ENCODE data around the gene LRRC7. TPM values are rescaled to one million over a fixed set of nuclear protein-coding genes. Genes with fewer than 3 reads are reported as not detected.

Gene LRRC7
- total RNA-seq, 2 donors from 2014 or later: not detected

DNA sequence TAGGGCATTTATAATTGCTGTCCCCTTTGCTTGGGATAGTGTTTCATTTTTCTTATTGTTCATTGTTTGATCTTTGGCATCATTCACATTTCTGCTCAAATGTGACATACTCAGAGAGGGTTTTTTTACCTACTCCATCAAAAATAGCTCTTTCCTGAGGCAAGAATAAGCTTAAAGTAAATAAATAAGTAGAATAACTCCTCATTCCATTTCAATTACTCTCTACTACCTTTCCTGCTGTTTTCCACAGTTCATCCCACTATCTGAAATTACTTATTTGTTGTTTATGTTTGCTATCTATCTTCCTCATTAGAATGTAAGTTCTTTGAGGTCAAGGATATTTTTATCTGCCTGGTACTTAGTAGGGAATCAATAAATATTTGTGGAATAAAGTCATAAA lies 517.8 kb downstream of the LRRC7 start:
- Mint-ChIP-seq H3K4me1 (ENCODE audit: low read depth in 2 of 2) (peaks cover 4 to 5% of the 10 kb centered on the region in 2 donors), H3K27ac (no peak overlapping the region), H3K36me3 (no peaks in the 10 kb centered on the region), H3K4me3 (no peak overlapping the region), H3K9me3 (peaks cover 16% of the 10 kb centered on the region), H3K27me3 (peaks cover 0 to 7% of the 10 kb centered on the region in 2 donors)
- no peak for ATAC-seq
- no peak for DNase-seq (ENCODE audit: low spot score)

DNA sequence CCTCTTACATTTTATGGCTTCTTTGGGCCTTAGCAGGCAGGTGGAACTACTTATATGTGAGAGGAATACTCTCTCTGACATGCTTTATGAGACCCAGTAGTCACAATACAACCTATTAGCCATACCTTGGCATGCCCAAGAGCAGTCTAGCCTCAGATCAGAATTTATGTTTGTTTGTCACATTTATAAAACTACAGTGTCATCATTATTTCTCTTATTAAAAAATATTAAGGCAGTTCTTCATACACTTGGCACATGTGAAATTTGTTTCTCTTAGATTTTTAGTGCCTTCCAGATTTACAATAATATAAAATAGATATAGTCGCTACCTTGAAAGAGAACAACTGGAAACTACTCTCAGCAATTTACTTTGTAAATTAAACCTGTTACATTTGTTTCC lies 519.2 kb downstream of the LRRC7 start:
- H3K4me3 Mint-ChIP-seq: no peak overlapping the region
- no peak overlapping the region for H3K27ac Mint-ChIP-seq
- no peaks in the 10 kb centered on the region for H3K36me3 Mint-ChIP-seq
- no peak for ATAC-seq
- peaks cover 4 to 5% of the 10 kb centered on the region in 2 donors for H3K4me1 Mint-ChIP-seq (ENCODE audit: low read depth in 2 of 2)
- DNase-seq (ENCODE audit: low spot score): no peak
- peaks cover 16% of the 10 kb centered on the region for H3K9me3 Mint-ChIP-seq
- peaks cover 0 to 7% of the 10 kb centered on the region in 2 donors for H3K27me3 Mint-ChIP-seq

DNA sequence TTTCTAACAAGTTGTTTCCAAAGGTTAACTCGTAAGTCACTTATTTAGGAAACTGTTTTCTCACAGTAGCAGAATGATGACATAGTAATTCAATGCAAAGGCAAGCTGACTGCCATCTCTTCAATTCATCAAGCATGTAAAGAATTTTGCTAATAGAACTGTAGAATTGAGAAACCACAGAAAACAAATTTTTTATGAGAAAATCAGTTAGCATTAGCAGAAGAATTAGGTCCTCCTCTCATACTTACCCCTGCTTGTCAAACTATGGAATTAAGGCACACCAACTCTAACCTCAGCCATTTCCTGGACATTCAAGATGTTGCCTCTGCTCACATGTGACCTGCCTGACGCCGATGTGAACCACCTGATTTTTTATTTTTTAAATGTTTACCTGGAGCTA lies 522.4 kb downstream of the LRRC7 start:
- DNase-seq (ENCODE audit: low spot score) (no peak), ATAC-seq (no peak)
- Mint-ChIP-seq H3K27ac (no peak overlapping the region), H3K36me3 (no peaks in the 10 kb centered on the region), H3K9me3 (peaks cover 10% of the 10 kb centered on the region), H3K4me3 (no peak overlapping the region), H3K4me1 (ENCODE audit: low read depth in 2 of 2) (no peaks in the 10 kb centered on the region), H3K27me3 (peaks cover 0 to 7% of the 10 kb centered on the region in 2 donors)

DNA sequence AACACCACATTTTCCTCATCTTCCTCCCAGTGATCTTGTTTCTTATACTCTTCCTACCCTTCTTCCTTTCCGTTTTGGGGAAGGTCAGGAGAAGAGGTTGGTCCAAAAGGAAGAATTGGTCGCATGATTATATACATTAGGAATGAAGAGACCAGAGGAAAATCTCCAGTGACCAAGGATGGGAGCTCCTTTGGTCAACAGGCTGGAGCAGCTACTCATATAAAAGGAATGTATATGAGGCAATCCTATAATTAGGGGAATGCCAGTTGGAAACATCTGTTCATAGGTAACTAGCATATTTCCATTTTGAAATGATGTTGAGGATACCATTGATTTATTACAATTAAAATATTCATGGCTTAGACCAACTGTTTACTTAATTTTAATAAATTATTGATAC lies 523.2 kb downstream of the LRRC7 start:
- no peak overlapping the region for H3K4me3 Mint-ChIP-seq
- H3K36me3 Mint-ChIP-seq: no peaks in the 10 kb centered on the region
- no peak overlapping the region for H3K27ac Mint-ChIP-seq
- DNase-seq (ENCODE audit: low spot score) (no peak), ATAC-seq (no peak)
- H3K4me1 Mint-ChIP-seq (ENCODE audit: low read depth in 2 of 2): no peaks in the 10 kb centered on the region
- H3K9me3 Mint-ChIP-seq: peaks cover 4% of the 10 kb centered on the region
- H3K27me3 Mint-ChIP-seq: peaks cover 0 to 7% of the 10 kb centered on the region in 2 donors

DNA sequence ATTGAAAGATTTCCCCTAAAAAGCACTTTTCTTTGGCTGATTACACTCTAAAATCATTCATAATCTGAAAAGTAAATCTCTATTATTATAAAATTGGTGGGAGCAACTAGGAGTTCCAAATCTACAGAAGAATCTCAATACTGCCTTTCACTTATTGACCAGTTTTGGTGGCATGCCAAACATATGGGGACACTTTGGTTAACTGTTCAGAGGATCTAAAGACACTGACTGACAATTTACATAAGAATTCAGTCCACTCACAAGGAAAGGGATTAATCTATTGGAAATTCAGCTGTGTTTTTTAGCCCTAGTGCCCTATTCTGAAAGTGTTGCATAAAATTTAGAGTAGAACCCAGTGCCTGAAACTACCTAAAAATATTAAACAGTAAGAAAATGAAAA lies 524.1 kb downstream of the LRRC7 start:
- no peak for ATAC-seq
- peaks cover 4% of the 10 kb centered on the region for H3K9me3 Mint-ChIP-seq
- H3K27ac Mint-ChIP-seq: no peak overlapping the region
- no peaks in the 10 kb centered on the region for H3K4me1 Mint-ChIP-seq (ENCODE audit: low read depth in 2 of 2)
- no peaks in the 10 kb centered on the region for H3K36me3 Mint-ChIP-seq
- peaks cover 0 to 7% of the 10 kb centered on the region in 2 donors for H3K27me3 Mint-ChIP-seq
- no peak for DNase-seq (ENCODE audit: low spot score)
- no peak overlapping the region for H3K4me3 Mint-ChIP-seq

DNA sequence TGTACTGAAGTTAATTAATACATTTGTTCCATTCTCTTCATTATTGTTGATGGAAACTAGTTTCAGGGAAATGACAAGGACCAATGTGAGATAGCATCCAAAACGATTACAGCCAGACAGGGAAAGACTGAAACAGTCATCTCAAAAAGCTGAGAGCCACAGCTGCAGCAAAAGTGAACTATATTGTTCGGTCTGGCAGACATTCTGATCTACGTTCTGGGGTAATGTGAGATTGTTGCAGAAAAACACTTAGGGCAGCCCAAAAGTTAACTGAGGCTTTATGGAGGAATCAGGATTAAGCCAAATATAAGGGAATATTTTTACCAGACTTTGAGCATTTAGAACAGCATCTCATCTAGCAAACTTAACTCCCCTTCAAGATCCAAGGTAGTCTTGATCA lies 524.8 kb downstream of the LRRC7 start:
- Mint-ChIP-seq H3K4me1 (ENCODE audit: low read depth in 2 of 2) (no peaks in the 10 kb centered on the region), H3K27ac (no peak overlapping the region), H3K36me3 (no peaks in the 10 kb centered on the region), H3K9me3 (peaks cover 4% of the 10 kb centered on the region), H3K4me3 (no peak overlapping the region), H3K27me3 (peaks cover 0 to 7% of the 10 kb centered on the region in 2 donors)
- ATAC-seq (no peak), DNase-seq (ENCODE audit: low spot score) (no peak)

DNA sequence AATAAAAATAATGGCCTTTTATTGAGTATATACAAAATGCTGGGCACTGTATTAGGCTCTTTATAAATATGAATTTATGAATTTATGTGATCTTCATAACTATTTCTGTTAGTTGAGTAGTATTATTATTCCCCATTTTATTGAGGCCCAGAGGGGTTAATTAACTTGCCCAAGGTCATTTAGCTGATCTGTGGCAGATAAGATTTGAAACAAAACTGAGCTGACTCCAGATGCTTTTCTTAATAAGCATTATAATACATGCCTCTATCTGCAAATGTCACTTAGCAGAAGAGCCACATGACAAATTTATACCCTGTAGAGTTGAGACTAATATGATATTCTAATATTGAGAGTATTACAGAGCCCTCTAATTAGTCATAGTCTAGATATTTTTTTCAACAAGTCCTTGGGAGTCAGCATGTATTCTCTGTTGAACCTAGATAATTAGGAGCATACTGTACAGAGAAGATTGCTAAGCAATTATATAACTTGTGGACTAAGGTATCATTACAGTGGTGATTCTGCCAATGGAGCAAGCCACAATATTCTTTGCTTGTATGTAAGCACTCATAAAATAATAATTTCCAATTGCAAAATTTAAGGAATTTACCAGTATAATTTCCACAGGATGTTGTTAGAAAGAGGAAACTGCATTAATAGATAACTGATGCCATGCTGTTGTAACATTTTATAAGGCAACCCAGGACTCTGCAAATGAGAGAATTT lies 525.7 kb downstream of the LRRC7 start:
- H3K9me3 Mint-ChIP-seq: peaks cover 4% of the 10 kb centered on the region
- H3K36me3 Mint-ChIP-seq: no peaks in the 10 kb centered on the region
- DNase-seq (ENCODE audit: low spot score) (no peak), ATAC-seq (no peak)
- peaks cover 0 to 7% of the 10 kb centered on the region in 2 donors for H3K27me3 Mint-ChIP-seq
- no peak overlapping the region for H3K27ac Mint-ChIP-seq
- no peaks in the 10 kb centered on the region for H3K4me1 Mint-ChIP-seq (ENCODE audit: low read depth in 2 of 2)
- no peak overlapping the region for H3K4me3 Mint-ChIP-seq

DNA sequence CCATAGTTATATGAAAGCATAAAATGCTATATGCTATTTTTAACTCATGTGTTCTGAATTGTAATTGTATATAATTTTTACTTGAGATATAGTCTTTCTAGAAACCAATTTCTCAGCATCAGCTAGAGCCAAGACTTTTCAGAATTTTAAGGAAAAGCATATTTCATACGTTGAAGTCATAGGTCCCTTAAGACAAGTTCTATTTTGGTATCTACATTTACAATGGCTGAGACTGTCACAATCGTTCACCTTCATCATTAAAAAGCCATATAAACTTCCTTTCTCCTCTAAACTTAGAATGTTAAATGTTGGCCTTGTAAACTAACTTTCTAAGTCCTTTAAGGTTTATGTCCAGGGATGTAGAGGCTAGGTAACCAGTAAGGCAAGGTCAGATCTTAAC lies 533.5 kb downstream of the LRRC7 start:
- H3K9me3 Mint-ChIP-seq: no peaks in the 10 kb centered on the region
- H3K27ac Mint-ChIP-seq: no peak overlapping the region
- DNase-seq (ENCODE audit: low spot score): no peak
- H3K4me1 Mint-ChIP-seq (ENCODE audit: low read depth in 2 of 2): no peaks in the 10 kb centered on the region
- no peak overlapping the region for H3K4me3 Mint-ChIP-seq
- no peaks in the 10 kb centered on the region for H3K27me3 Mint-ChIP-seq
- H3K36me3 Mint-ChIP-seq: no peaks in the 10 kb centered on the region
- ATAC-seq: no peak

DNA sequence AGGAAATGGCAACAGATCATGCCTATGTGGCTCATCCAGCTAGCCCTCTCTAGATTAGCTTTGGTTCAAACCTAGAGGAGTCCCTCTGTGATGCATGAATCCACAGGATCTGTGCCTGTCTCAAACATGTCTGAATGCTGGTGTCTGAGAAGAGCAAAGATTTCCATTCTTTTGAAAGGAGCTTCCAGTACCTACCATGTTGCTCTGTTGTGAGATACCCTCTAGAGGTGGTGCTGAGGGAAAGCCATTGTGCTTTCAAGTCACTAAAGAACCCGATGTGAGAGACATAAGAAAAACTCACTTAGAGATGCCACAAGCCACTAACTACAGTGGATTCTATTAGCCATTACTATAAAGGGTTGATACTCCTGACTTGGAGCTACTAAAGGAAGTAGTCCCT lies 534.1 kb downstream of the LRRC7 start:
- H3K9me3 Mint-ChIP-seq: no peaks in the 10 kb centered on the region
- H3K27ac Mint-ChIP-seq: no peak overlapping the region
- H3K4me1 Mint-ChIP-seq (ENCODE audit: low read depth in 2 of 2): no peaks in the 10 kb centered on the region
- no peaks in the 10 kb centered on the region for H3K36me3 Mint-ChIP-seq
- H3K4me3 Mint-ChIP-seq: no peak overlapping the region
- no peak for ATAC-seq
- DNase-seq (ENCODE audit: low spot score): no peak
- H3K27me3 Mint-ChIP-seq: no peaks in the 10 kb centered on the region

DNA sequence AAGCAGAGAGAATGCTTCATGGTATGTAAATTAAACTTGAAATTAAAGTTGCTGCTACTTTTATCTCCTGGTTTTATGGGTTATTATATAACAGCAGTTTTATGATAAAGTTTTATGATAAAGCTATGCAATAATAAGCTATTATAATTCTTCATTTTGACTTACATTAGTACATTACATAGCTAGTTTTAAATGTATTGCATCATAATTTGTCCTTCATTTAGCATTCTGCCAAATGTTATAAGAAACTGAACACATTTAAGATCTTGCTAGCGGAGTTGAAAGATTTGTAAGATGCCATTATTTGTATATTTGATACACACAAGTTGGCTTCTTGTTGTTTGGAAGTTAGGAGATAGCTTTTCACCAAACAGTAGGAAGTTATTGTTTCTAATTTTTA lies 536.0 kb downstream of the LRRC7 start:
- Mint-ChIP-seq H3K4me1 (ENCODE audit: low read depth in 2 of 2) (no peaks in the 10 kb centered on the region), H3K9me3 (no peaks in the 10 kb centered on the region), H3K27me3 (no peaks in the 10 kb centered on the region), H3K4me3 (no peak overlapping the region), H3K27ac (no peak overlapping the region), H3K36me3 (no peaks in the 10 kb centered on the region)
- DNase-seq (ENCODE audit: low spot score) (no peak), ATAC-seq (no peak)

DNA sequence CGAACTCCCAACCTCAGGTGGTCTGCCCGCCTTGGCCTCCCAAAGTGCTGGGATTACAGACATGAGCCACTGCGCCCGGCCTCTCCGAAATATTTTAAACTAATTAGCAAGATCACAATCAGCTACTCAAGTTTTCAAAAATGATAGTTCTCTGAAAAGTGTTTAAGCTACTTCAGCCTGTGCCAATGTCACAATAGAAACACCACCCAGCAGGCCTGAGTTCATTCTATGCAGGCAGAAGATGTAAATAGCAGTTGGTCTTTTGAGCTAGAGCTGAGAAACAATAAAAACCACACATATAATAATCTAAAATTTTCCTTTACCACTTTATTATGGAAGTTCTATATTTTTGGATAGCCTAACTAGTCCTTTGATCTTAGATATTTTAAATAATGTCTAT lies 541.5 kb downstream of the LRRC7 start:
- H3K27ac Mint-ChIP-seq: no peak overlapping the region
- peaks cover 7 to 12% of the 10 kb centered on the region in 2 donors for H3K27me3 Mint-ChIP-seq
- no peaks in the 10 kb centered on the region for H3K4me1 Mint-ChIP-seq (ENCODE audit: low read depth in 2 of 2)
- ATAC-seq (no peak), DNase-seq (ENCODE audit: low spot score) (no peak)
- no peaks in the 10 kb centered on the region for H3K9me3 Mint-ChIP-seq
- H3K36me3 Mint-ChIP-seq: no peaks in the 10 kb centered on the region
- H3K4me3 Mint-ChIP-seq: no peak overlapping the region

DNA sequence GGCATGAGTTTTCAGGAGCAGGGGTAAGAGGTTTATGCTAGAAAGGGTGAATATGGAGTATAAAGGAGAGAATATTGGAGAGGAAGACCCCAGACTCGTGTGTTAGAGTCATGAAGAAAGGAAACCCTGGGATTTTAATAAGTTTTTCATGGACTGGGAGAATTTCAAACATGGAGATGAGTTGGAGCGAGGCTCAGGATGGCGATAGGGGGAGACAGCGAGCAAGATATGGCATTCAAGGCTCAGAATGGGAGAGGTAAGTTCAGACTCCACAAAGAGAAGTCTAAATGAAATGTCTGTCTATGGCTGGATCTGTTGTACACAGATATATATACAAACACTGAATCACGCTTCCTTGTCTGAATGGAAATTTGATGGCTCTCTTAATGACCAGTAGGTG lies 545.1 kb downstream of the LRRC7 start:
- DNase-seq (ENCODE audit: low spot score) (no peak), ATAC-seq (no peak)
- no peak overlapping the region for H3K27ac Mint-ChIP-seq
- no peaks in the 10 kb centered on the region for H3K36me3 Mint-ChIP-seq
- peaks cover 7 to 18% of the 10 kb centered on the region in 2 donors for H3K27me3 Mint-ChIP-seq
- H3K9me3 Mint-ChIP-seq: no peaks in the 10 kb centered on the region
- H3K4me3 Mint-ChIP-seq: no peak overlapping the region
- no peaks in the 10 kb centered on the region for H3K4me1 Mint-ChIP-seq (ENCODE audit: low read depth in 2 of 2)

DNA sequence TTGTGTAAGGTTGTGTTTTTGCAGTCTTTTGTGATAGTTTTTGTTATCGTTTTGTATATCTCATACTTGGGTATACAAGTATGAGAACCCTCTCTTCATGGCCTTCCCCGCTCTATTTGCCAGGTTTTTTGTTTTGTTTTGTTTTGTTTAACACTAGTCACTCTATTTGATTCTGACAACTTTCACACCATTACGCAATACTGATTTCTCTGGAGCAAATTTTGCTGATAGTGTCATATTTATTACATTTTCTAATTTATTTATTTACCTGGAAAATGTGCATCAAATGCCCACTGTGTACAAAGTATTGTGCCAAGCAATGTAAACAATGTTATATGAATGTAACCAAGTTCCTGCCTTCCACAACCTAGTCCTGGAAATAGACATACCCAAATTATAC lies 547.6 kb downstream of the LRRC7 start:
- no peak overlapping the region for H3K27ac Mint-ChIP-seq
- H3K4me1 Mint-ChIP-seq (ENCODE audit: low read depth in 2 of 2): no peaks in the 10 kb centered on the region
- no peaks in the 10 kb centered on the region for H3K9me3 Mint-ChIP-seq
- H3K36me3 Mint-ChIP-seq: no peaks in the 10 kb centered on the region
- no peak overlapping the region for H3K4me3 Mint-ChIP-seq
- ATAC-seq: no peak
- peaks cover 10 to 24% of the 10 kb centered on the region in 2 donors for H3K27me3 Mint-ChIP-seq
- DNase-seq (ENCODE audit: low spot score): no peak

DNA sequence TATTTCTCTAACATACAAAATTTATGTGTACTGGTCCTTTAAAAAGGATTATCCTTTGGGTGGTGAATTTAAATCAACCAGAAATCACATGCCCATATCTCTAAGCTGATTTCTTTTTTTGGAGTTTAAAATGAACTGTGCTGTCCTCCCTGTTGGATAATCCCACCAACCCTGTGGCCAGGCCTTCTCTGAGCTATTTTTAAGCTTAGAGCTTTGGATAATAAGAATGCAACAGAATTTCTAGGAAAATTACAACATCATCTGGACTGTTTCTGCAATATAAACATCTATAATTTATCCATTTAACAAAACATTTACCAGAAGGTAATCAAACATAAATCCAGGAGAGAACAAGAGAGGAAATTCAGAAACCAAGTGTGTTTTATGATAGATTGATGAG lies 549.3 kb downstream of the LRRC7 start:
- no peak overlapping the region for H3K4me3 Mint-ChIP-seq
- ATAC-seq: no peak
- peaks cover 10 to 22% of the 10 kb centered on the region in 2 donors for H3K27me3 Mint-ChIP-seq
- H3K27ac Mint-ChIP-seq: no peak overlapping the region
- no peaks in the 10 kb centered on the region for H3K4me1 Mint-ChIP-seq (ENCODE audit: low read depth in 2 of 2)
- DNase-seq (ENCODE audit: low spot score): no peak
- H3K9me3 Mint-ChIP-seq: no peaks in the 10 kb centered on the region
- no peaks in the 10 kb centered on the region for H3K36me3 Mint-ChIP-seq

DNA sequence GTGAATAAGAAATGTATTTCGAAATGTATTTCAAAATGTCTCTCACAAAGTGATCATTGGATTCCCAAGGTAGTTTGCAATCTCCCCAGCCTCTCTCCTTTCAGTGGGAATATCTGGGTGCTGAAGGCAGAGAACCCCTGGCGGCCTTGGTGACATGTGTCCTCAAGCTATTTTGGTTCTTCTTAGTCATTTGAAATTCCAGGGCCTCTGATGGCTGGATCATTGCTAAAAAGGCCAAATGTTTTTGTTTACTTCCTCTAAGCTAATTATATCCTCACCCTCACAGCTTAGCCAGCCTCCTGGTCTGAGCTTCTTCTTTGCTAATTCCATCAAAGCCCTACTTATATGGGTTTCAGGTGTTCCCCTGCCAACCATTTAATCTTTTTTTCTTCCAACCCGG lies 566.4 kb downstream of the LRRC7 start:
- Mint-ChIP-seq H3K4me1 (ENCODE audit: low read depth in 2 of 2) (peaks cover 0 to 4% of the 10 kb centered on the region in 2 donors), H3K9me3 (no peaks in the 10 kb centered on the region), H3K27me3 (peaks cover 9 to 22% of the 10 kb centered on the region in 2 donors), H3K36me3 (no peaks in the 10 kb centered on the region), H3K4me3 (no peak overlapping the region), H3K27ac (no peak overlapping the region)
- no peak for ATAC-seq
- no peak for DNase-seq (ENCODE audit: low spot score)
